BLaER1 treated with 17β-estradiol and CSF1 and Interleukin-3, amounts not matched to agents 10 nM and 100 nM (cell line): ENCODE data around the gene B3GNT2.
"Not testable (repeated sequence)": the region's sequence is repeated elsewhere in the genome, so short reads cannot be mapped to it uniquely, and the experiment has no call there.

Experiments used
- H3K27ac ChIP-seq, 11 experiments: shearing (Covaris generic); formaldehyde crosslinking; 2 replicates each; pipeline ENCODE4 v1.8.1; 2022
- H3K27me3 ChIP-seq, 11 experiments: shearing (Covaris generic); formaldehyde crosslinking; 2 replicates each; pipeline ENCODE4 v1.8.1; 2022
- H3K36me3 ChIP-seq, 11 experiments: shearing (Covaris generic); formaldehyde crosslinking; 2 replicates each; pipeline ENCODE4 v1.8.1; 2022
- H3K4me1 ChIP-seq, 10 experiments: shearing (Covaris generic); formaldehyde crosslinking; 2 replicates each; pipeline ENCODE4 v1.8.1; 2022
- H3K4me2 ChIP-seq, 11 experiments: shearing (Covaris generic); formaldehyde crosslinking; 2 replicates each; pipeline ENCODE4 v1.8.1; 2022
- H3K4me3 ChIP-seq, 10 experiments: shearing (Covaris generic); formaldehyde crosslinking; 2 replicates each; pipeline ENCODE4 v1.8.1; 2022
- H3K9ac ChIP-seq, 11 experiments: shearing (Covaris generic); formaldehyde crosslinking; 2 replicates each; pipeline ENCODE4 v1.8.1; 2022
- H3K9me3 ChIP-seq, 11 experiments: shearing (Covaris generic); formaldehyde crosslinking; replicated peaks in 1 of 11; 2 replicates each; pipeline ENCODE4 v1.8.1; 2022
- H4K20me1 ChIP-seq, 11 experiments: shearing (Covaris generic); formaldehyde crosslinking; 2 replicates each; pipeline ENCODE4 v1.8.1; 2022
- Cebpa-rat ChIP-seq, 11 experiments: shearing (Covaris generic); IDR thresholded peaks; 2 replicates each; pipeline ENCODE4 v1.8.1; 2022

The B3GNT2 gene, protein sequence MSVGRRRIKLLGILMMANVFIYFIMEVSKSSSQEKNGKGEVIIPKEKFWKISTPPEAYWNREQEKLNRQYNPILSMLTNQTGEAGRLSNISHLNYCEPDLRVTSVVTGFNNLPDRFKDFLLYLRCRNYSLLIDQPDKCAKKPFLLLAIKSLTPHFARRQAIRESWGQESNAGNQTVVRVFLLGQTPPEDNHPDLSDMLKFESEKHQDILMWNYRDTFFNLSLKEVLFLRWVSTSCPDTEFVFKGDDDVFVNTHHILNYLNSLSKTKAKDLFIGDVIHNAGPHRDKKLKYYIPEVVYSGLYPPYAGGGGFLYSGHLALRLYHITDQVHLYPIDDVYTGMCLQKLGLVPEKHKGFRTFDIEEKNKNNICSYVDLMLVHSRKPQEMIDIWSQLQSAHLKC

DNA sequence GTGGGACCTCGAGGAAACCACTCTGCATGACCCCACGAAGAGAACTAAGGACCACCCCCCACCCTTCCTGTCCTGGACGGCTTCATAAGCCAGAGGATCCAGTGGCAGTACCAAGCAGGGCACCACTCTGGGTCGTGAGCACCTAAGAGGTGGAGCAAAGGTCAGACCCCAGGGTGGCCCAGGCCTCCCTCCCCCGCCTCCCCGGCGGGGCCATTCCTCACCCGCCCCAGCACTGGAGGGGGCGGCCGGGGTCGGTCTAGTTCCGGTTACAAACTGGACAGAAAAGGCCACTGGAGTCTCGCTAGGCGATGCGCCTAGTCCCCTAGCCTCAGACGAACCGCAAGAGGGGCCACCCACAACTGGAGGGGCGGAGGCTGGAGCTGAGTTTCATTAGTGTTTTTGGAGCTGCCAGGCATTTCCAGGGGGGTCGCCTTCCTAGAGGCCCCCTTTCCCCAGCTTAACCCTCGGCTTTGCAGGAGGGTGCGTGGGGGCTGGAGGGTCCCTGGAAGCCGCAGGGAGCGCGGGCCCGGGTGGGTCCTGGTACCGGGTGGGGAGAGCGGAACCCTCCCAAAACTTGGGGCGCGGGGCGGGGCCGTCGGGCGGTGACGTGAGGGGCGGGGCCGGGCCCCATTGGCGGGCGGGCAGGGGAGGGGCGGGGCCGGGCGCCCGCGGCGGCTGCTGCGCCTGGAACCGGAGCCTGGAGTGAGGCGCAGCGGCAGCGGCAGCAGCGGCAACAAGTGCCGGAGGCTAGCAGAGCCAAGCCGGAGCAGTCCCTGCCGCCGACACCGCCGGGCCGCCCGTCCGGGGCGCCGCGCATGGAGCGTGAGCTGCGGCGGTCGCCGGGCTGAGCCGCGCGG is at the start of gene B3GNT2:
TSS of gene B3GNT2 (plus strand) at position 695 of the 857 bp plus-strand sequence. CDS start 26,106 bp downstream, outside the sequence.
- H3K4me2 ChIP-seq = peak within 1 kb of the TSS; percentile 81 to 99 (median 93)
- TF ChIP-seq Cebpa-rat (IDR thresholded peaks at IDR 0.05) = no peak
- H4K20me1 ChIP-seq = peaks cover 32 to 46% (median 42%) of the 10 kb centered on the region in 11 experiments
- H3K4me1 ChIP-seq = peaks cover 54 to 71% (median 61%) of the 10 kb centered on the region in 10 experiments
- no peaks in the 10 kb centered on the region for H3K27me3 ChIP-seq
- H3K4me3 ChIP-seq = peak within 1 kb of the TSS; percentile 90 to 99 (median 98)
- no peaks in the 10 kb centered on the region for H3K36me3 ChIP-seq
- peak within 1 kb of the TSS; percentile 88 to 98 (median 92) for H3K9ac ChIP-seq
- H3K27ac ChIP-seq = peak within 1 kb of the TSS; percentile 85 to 92 (median 87)
- H3K9me3 ChIP-seq = no peaks in the 10 kb centered on the region

DNA sequence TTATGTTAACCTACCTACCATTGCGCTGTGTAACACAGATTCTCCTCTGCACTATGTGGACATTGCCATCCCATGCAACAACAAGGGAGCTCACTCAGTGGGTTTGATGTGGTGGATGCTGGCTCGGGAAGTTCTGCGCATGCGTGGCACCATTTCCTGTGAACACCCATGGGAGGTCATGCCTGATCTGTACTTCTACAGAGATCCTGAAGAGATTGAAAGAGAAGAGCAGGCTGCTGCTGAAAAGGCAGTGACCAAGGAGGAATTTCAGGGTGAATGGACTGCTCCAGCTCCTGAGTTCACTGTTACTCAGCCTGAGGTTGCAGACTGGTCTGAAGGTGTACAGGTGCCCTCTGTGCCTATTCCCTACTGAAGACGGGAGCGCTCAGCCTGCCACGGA is 49.1 kb upstream of the B3GNT2 start:
- Histone ChIP-seq H3K9me3 (peaks cover 0 to 13% (median 9%) of the 10 kb centered on the region in 11 experiments; a peak in 8 of 22 replicates), H3K4me3 (peak overlapping the region in 2 of 10 experiments; percentile 15 to 34; a peak in 4 of 20 replicates), H3K9ac (peak overlapping the region in 1 of 11 experiments; percentile 29; a peak in 2 of 22 replicates), H3K4me2 (peak overlapping the region; percentile 43 to 90 (median 70)), H3K4me1 (peaks cover 51 to 78% (median 69%) of the 10 kb centered on the region in 10 experiments), H3K27ac (peak overlapping the region in 5 of 11 experiments; percentile 8 to 34 (median 21); a peak in 5 of 22 replicates)
- H3K36me3 ChIP-seq, H4K20me1 ChIP-seq, H3K27me3 ChIP-seq: not testable (repeated sequence)

DNA sequence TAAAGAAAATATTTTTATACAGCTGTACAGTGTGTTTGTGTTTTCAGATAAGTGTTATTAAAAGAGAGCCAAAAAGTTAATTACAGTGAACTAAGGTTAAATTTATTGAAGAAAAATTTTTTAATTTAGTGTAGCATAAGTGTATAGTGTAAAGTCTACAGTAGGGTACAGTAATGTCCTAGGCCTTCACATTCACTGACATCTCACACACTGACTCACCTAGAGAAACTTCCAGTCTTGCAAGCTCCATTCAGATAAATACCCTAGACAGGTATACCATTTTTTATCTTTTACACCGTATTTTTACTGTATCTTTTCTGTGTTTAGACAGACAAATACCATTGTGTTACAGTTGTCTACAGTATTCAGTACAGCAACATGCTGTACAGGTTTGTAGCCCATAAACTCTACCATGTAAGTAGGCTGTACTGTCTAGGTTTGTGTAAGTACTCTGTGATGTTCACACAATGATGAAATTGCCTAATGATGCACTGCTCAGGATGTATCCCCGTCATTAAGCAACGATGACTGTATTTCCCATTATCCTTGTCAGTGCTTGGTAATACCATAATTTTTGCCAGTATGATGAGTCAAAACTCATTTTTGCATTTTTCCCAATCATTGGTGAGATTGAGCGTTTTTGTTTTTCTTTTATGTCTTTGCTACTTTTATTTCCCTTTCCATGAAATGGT is 48.2 kb upstream of the B3GNT2 start:
- no peak overlapping the region for H3K4me3 ChIP-seq
- H4K20me1 ChIP-seq = no peaks in the 10 kb centered on the region
- H3K27ac ChIP-seq = peak overlapping the region in 5 of 11 experiments; percentile 19 to 33 (median 23); a peak in 5 of 22 replicates
- peaks cover 0 to 4% (median 0%) of the 10 kb centered on the region in 11 experiments; a peak in 2 of 22 replicates for H3K36me3 ChIP-seq
- no peak for TF ChIP-seq Cebpa-rat (IDR thresholded peaks at IDR 0.05)
- no peak overlapping the region for H3K9ac ChIP-seq
- no peaks in the 10 kb centered on the region for H3K27me3 ChIP-seq
- H3K4me2 ChIP-seq = peak overlapping the region in 10 of 11 experiments; percentile 36 to 90 (median 70); a peak in 19 of 22 replicates
- peaks cover 41 to 68% (median 60%) of the 10 kb centered on the region in 10 experiments for H3K4me1 ChIP-seq
- H3K9me3 ChIP-seq = peaks cover 0 to 15% (median 11%) of the 10 kb centered on the region in 11 experiments; a peak in 10 of 22 replicates

DNA sequence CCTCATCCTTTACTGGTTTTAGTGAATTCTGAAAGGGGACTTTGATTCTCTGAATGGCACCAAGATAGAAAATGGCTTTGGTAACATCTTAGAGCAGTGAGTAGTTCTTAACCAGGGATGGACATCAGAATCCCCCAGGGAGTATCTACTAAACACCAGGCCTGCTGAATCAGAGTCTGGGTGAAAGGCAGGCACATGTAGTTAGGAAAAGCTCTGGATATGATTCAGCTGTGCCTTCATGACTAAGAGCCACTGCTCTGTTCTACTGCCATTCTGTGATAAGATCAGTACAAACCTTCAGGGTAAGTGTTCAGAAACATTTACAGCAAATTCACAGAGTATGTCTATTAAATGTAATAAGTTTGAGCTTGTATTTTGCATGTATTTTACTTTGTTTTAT is 46.2 kb upstream of the B3GNT2 start:
- no peak overlapping the region for H3K4me3 ChIP-seq
- peak overlapping the region in 2 of 11 experiments; percentile 11 to 28; a peak in 2 of 22 replicates for H3K4me2 ChIP-seq
- H3K4me1 ChIP-seq = peaks cover 28 to 49% (median 41%) of the 10 kb centered on the region in 10 experiments
- H4K20me1 ChIP-seq = no peaks in the 10 kb centered on the region
- peaks cover 4 to 23% (median 18%) of the 10 kb centered on the region in 11 experiments for H3K9me3 ChIP-seq
- H3K36me3 ChIP-seq = peaks cover 0 to 5% (median 0%) of the 10 kb centered on the region in 11 experiments; a peak in 1 of 22 replicates
- no peak overlapping the region for H3K9ac ChIP-seq
- TF ChIP-seq Cebpa-rat (IDR thresholded peaks at IDR 0.05) = no peak
- no peaks in the 10 kb centered on the region for H3K27me3 ChIP-seq
- H3K27ac ChIP-seq = no peak overlapping the region

DNA sequence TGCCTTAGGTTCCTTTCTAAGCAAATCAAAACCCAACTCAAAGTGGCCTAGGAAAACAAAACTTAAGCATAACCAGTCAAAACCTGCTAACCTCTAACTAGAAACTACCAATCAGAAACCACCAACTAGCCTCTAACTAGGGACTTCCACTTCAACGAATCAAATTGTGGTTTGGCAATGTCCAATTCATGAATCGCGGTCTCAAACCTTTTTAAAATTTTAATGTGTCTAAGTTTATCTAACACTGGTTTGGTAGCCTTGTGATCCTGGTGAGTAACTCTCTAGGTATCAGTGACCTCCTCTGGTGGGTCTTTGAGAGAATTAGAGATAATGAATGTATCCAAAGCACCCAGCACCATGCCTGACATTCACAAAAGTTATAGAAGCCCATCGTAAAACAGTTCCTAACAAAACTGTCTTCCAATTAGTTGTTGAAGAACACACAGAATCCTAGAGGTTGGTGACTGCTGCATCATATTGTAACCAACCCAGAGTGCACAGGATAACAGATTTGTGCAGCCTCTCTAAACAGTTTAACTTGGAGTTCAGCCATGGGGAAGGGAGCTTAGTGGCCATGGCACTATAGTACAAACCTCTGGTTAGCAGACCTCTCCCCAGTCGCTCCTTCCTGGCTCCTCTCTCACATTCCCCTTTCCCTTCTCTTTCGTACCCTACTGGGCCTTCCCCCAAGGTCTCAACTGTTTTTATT is 45.2 kb upstream of the B3GNT2 start:
- no peak overlapping the region for H3K4me2 ChIP-seq

DNA sequence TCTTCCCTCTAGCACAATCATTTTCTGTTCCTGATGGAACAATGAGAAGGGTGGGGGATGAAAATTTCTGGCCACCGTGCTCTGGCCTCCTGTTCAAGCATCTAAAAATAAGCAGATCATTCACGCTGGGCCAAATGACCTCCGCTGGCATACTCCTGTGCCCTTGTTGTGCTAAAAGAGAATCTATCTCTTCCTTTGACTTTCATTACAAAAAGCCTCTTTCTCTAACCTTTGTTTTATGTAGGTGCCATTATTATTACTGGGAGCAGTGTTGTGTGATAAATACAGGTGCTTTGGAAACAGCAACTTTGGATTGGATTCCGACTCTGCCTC is 44.6 kb upstream of the B3GNT2 start:
- H3K27ac ChIP-seq = no peak overlapping the region
- no peak overlapping the region for H3K4me3 ChIP-seq
- peaks cover 0 to 11% (median 0%) of the 10 kb centered on the region in 11 experiments; a peak in 4 of 22 replicates for H3K36me3 ChIP-seq
- H3K9ac ChIP-seq = no peak overlapping the region
- no peaks in the 10 kb centered on the region for H4K20me1 ChIP-seq
- H3K4me1 ChIP-seq = peaks cover 13 to 33% (median 26%) of the 10 kb centered on the region in 10 experiments; a peak in 19 of 20 replicates
- no peak overlapping the region for H3K4me2 ChIP-seq
- no peak for TF ChIP-seq Cebpa-rat (IDR thresholded peaks at IDR 0.05)
- peaks cover 19 to 37% (median 34%) of the 10 kb centered on the region in 11 experiments for H3K9me3 ChIP-seq
- no peaks in the 10 kb centered on the region for H3K27me3 ChIP-seq

More for the DNA sequence above, 45.2 kb upstream of the B3GNT2 start:
- H3K27ac ChIP-seq = no peak overlapping the region
- no peak for TF ChIP-seq Cebpa-rat (IDR thresholded peaks at IDR 0.05)
- H3K36me3 ChIP-seq = peaks cover 0 to 10% (median 0%) of the 10 kb centered on the region in 11 experiments; a peak in 4 of 22 replicates
- no peaks in the 10 kb centered on the region for H4K20me1 ChIP-seq
- H3K9me3 ChIP-seq = peaks cover 15 to 32% (median 28%) of the 10 kb centered on the region in 11 experiments
- H3K4me3 ChIP-seq = no peak overlapping the region
- no peaks in the 10 kb centered on the region for H3K27me3 ChIP-seq
- peaks cover 17 to 38% (median 31%) of the 10 kb centered on the region in 10 experiments for H3K4me1 ChIP-seq
- H3K9ac ChIP-seq = no peak overlapping the region

DNA sequence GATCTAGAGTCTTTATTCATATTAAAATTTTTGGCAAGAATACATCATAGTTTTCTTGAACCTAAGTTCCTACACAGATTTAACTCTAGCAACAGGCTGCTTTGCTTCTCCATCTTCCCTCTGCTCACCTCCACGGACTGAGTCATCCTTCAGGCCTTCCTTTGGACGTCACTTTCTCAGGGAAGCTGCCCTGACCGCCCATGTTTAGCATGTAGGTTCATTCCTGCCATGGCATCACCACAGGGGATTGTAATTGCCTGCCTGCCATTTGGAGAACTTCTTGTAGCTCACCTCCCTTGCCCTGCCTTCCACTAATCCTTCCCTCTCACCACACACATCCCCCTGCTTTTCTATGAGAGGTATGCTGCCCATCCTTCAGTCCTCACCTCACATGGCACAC is 43.9 kb upstream of the B3GNT2 start:
- Histone ChIP-seq H3K9me3 (peaks cover 19 to 38% (median 34%) of the 10 kb centered on the region in 11 experiments), H3K4me2 (no peak overlapping the region), H3K4me3 (no peak overlapping the region), H3K36me3 (peaks cover 0 to 11% (median 0%) of the 10 kb centered on the region in 11 experiments; a peak in 4 of 22 replicates), H3K9ac (no peak overlapping the region), H3K27me3 (no peaks in the 10 kb centered on the region), H4K20me1 (no peaks in the 10 kb centered on the region), H3K27ac (no peak overlapping the region), H3K4me1 (peaks cover 9 to 26% (median 20%) of the 10 kb centered on the region in 10 experiments; a peak in 19 of 20 replicates)
- no peak for TF ChIP-seq Cebpa-rat (IDR thresholded peaks at IDR 0.05)
